CD14-positive monocyte (primary cell): ENCODE measurements around the gene PDZD8. TPM values are rescaled to one million over a fixed set of nuclear protein-coding genes. Genes with fewer than 3 reads are reported as not detected.
"Not testable (repeated sequence)": the region's sequence is repeated elsewhere in the genome, so short reads cannot be mapped to it uniquely, and the experiment has no call there.

Source experiments
- DNase-seq, 3 donors: peaks; one replicate each; pipeline ENCODE4 v3.0.0-alpha.2; 2011 to 2022
- H2AFZ ChIP-seq: 2 replicates; pipeline ENCODE4 v1.6.0; 2012; ENCODE audit warnings: mild to moderate bottlenecking, low read depth, low read length, inconsistent platforms; ENCODE audit not compliant: insufficient read depth, poor library complexity, severe bottlenecking
- H3K27ac ChIP-seq, 2 donors: 1 replicate in 1 of 2; 2 replicates in 1 of 2; pipeline ENCODE4 v1.5.1; 2012 to 2013; ENCODE audit warnings: low read length in 2 of 2, control low read depth in 1 of 2, inconsistent platforms in 1 of 2, low read depth in 1 of 2, mild to moderate bottlenecking in 1 of 2
- H3K27me3 ChIP-seq, 2 donors: one replicate each; pipeline versions ENCODE4 v1.6.0 to v1.6.1; 2011 to 2013; ENCODE audit warnings: low read length in 2 of 2; ENCODE audit not compliant: control insufficient read depth in 2 of 2, insufficient read depth in 2 of 2
- H3K36me3 ChIP-seq, 2 donors: replicated peaks in 1 of 2; 1 replicate in 1 of 2; 2 replicates in 1 of 2; pipeline versions ENCODE4 v1.5.1 to v1.6.1; 2012 to 2013; ENCODE audit warnings: low read length in 2 of 2, control low read depth in 1 of 2, inconsistent platforms in 1 of 2, mild to moderate bottlenecking in 1 of 2; ENCODE audit not compliant: insufficient read depth in 2 of 2, control insufficient read depth in 1 of 2
- H3K4me1 ChIP-seq, 2 donors: 1 replicate in 1 of 2; 2 replicates in 1 of 2; pipeline versions ENCODE4 v1.5.1 to v1.6.1; 2012 to 2013; ENCODE audit warnings: low read length in 2 of 2, control low read depth in 1 of 2, inconsistent platforms in 1 of 2, mild to moderate bottlenecking in 1 of 2, moderate library complexity in 1 of 2; ENCODE audit not compliant: insufficient read depth in 2 of 2, control insufficient read depth in 1 of 2
- H3K4me2 ChIP-seq: replicated peaks from 2 replicates; pipeline ENCODE3; 2012; ENCODE audit warnings: low read length, moderate library complexity, mild to moderate bottlenecking; ENCODE audit not compliant: poor library complexity, severe bottlenecking; ENCODE audit errors: extremely low read depth
- H3K4me3 ChIP-seq, 3 experiments: fragments of 200-600 bp in 1 of 3; sonication (generic) in 1 of 3; replicated peaks in 1 of 3; 1 replicate in 2 of 3; 2 replicates in 1 of 3; pipeline ENCODE4 v1.5.1; 2011 to 2013; ENCODE audit warnings: low read length in 3 of 3, mild to moderate bottlenecking in 3 of 3, control low read depth in 2 of 3, low read depth in 2 of 3, inconsistent platforms in 1 of 3, moderate library complexity in 1 of 3
- H3K79me2 ChIP-seq: 2 replicates; pipeline ENCODE4 v1.6.0; 2012; ENCODE audit warnings: mild to moderate bottlenecking, control low read depth, inconsistent platforms, low read length, moderate library complexity; ENCODE audit not compliant: insufficient read depth
- H3K9ac ChIP-seq: 2 replicates; pipeline ENCODE4 v1.6.0; 2017; ENCODE audit warnings: low read length, mild to moderate bottlenecking; ENCODE audit not compliant: insufficient read depth, poor library complexity, severe bottlenecking
- H3K9me3 ChIP-seq, 2 donors: replicated peaks in 1 of 2; 1 replicate in 1 of 2; 2 replicates in 1 of 2; pipeline versions ENCODE4 v1.5.1 to v1.6.1; 2012 to 2013; ENCODE audit warnings: low read length in 2 of 2, control low read depth in 1 of 2; ENCODE audit not compliant: control insufficient read depth in 1 of 2, insufficient read depth in 1 of 2
- H4K20me1 ChIP-seq: 2 replicates; pipeline ENCODE4 v1.6.0; 2012; ENCODE audit warnings: mild to moderate bottlenecking, low read length, control low read depth, moderate library complexity; ENCODE audit not compliant: insufficient read depth
- H3K27ac Mint-ChIP-seq, 7 donors: one replicate each; pipeline ENCODE4 v1.8.0; 2020; ENCODE audit warnings: mild to moderate bottlenecking in 7 of 7, mixed read lengths in 7 of 7, moderate library complexity in 6 of 7, inconsistent platforms in 2 of 7
- H3K27me3 Mint-ChIP-seq, 3 donors: one replicate each; pipeline ENCODE4 v1.8.0; 2021 to 2022; ENCODE audit warnings: low read depth in 3 of 3, mild to moderate bottlenecking in 3 of 3, mixed read lengths in 3 of 3, moderate library complexity in 3 of 3, inconsistent platforms in 1 of 3
- H3K36me3 Mint-ChIP-seq, 2 donors: one replicate each; pipeline ENCODE4 v1.8.0; 2020; ENCODE audit warnings: mixed read lengths in 2 of 2, inconsistent platforms in 1 of 2, mild to moderate bottlenecking in 1 of 2
- H3K4me1 Mint-ChIP-seq: one replicate; pipeline ENCODE4 v1.8.0; 2020; ENCODE audit warnings: mild to moderate bottlenecking, mixed read lengths
- H3K4me3 Mint-ChIP-seq, 2 donors: one replicate each; pipeline ENCODE4 v1.8.0; 2020; ENCODE audit warnings: mild to moderate bottlenecking in 2 of 2, mixed read lengths in 2 of 2, moderate library complexity in 1 of 2
- H3K9me3 Mint-ChIP-seq, 7 donors: one replicate each; pipeline ENCODE4 v1.8.0; 2020 to 2022; ENCODE audit warnings: mixed read lengths in 7 of 7, mild to moderate bottlenecking in 6 of 7, moderate library complexity in 6 of 7, inconsistent platforms in 2 of 7
- WGBS: methylation state at CpG from one replicate; pipeline ENCODE4 v1.1.5; 2013; ENCODE audit warnings: missing lambda C conversion rate; ENCODE audit not compliant: insufficient coverage; 5-methylcytosine and 5-hydroxymethylcytosine counted together
- intact Hi-C, 2 donors: fragments of 100-400 bp; cut with micrococcal nuclease; formaldehyde crosslinking; loops; one replicate each; pipeline versions ENCODE4 v1.15.0 to v1.15.1; 2023
- polyA plus RNA-seq, 3 donors: library from polyadenylated mRNA; depleted of rRNA in 1 of 3; unstranded in 2 of 3; stranded (reverse) in 1 of 3; fragments of 300-500 nt in 2 of 3; fragments of >200 nt in 1 of 3; fragmentation: Illumina TruSeq in 2 of 3; gene quantifications; 1 replicate in 2 of 3; 2 replicates in 1 of 3; pipeline ENCODE4 v1.2.3, GENCODE V29; 2012 to 2021
- TF ChIP-seq, protein P1 (sequence below): fragments of 200-600 bp; IDR thresholded peaks from one replicate; pipeline ENCODE4 v1.8.0; 2022; ENCODE audit warnings: antibody characterized with exemption, mild to moderate bottlenecking

PDZD8 gene
- polyA plus RNA-seq, 3 donors: 4.6 to 104 (median 9.0) TPM

DNA sequence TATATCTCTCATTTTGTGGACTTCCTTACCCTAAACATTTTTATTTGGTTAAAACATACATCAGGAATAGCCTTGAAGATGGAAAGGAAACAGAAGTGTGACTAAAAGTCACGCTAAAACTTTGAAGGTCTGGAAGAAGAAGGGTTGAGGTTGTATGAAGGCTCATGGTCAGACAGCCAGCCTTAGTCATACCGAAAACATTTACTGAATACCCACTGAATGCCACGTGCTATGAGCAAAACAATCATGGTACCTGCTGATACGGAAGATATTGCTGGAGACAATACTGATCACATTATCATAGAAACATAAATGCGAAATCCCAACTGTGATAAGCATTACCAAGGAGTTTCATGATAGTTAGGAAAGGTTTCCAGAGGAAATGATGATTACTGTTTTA is 64.0 kb downstream of the PDZD8 start:
- Histone ChIP-seq H3K79me2 (peaks cover 11% of the 10 kb centered on the region), H3K9ac (no peak overlapping the region), H3K4me3 (no peak overlapping the region), H4K20me1 (peaks cover 48% of the 10 kb centered on the region), H3K27me3 (no peaks in the 10 kb centered on the region), H3K36me3 (peaks cover 8 to 60% of the 10 kb centered on the region in 2 donors), H3K9me3 (no peaks in the 10 kb centered on the region), H3K27ac (no peak overlapping the region), H2AFZ (no peak overlapping the region), H3K4me2 (no peak overlapping the region), H3K4me1 (no peaks in the 10 kb centered on the region)
- no peak overlapping the region for H3K4me3 Mint-ChIP-seq
- H3K4me1 Mint-ChIP-seq: no peaks in the 10 kb centered on the region
- H3K36me3 Mint-ChIP-seq: peaks cover 44 to 49% of the 10 kb centered on the region in 2 donors
- intact Hi-C loops: no loop called here
- no peak for DNase-seq
- no peaks in the 10 kb centered on the region for H3K27me3 Mint-ChIP-seq
- TF ChIP-seq, protein P1, sequence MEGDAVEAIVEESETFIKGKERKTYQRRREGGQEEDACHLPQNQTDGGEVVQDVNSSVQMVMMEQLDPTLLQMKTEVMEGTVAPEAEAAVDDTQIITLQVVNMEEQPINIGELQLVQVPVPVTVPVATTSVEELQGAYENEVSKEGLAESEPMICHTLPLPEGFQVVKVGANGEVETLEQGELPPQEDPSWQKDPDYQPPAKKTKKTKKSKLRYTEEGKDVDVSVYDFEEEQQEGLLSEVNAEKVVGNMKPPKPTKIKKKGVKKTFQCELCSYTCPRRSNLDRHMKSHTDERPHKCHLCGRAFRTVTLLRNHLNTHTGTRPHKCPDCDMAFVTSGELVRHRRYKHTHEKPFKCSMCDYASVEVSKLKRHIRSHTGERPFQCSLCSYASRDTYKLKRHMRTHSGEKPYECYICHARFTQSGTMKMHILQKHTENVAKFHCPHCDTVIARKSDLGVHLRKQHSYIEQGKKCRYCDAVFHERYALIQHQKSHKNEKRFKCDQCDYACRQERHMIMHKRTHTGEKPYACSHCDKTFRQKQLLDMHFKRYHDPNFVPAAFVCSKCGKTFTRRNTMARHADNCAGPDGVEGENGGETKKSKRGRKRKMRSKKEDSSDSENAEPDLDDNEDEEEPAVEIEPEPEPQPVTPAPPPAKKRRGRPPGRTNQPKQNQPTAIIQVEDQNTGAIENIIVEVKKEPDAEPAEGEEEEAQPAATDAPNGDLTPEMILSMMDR: no peak
- no peaks in the 10 kb centered on the region for H3K9me3 Mint-ChIP-seq
- no CpG with 5 or more reads among the region's 5 CpGs for WGBS
- H3K27ac Mint-ChIP-seq: no peak overlapping the region

DNA sequence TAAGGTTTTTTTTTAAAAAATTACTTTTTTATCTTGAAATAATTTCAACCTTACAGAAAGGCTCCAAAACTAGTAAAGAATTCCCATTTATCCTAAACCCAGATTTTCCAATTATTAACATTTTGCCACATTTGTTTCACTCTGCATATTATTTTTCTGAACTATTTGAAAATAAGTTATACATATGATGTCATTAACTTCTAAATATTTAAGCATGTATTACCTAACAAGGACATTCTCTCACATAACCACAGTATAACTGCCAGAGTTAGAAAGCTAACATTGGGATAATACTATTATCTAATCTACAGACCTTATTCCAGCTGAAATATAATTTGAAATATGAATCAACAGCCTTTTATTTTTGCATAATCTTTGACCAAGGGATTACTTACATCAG is 68.6 kb downstream of the PDZD8 start:
- Mint-ChIP-seq H3K27ac (no peak overlapping the region), H3K9me3 (peaks cover 10 to 18% (median 13%) of the 10 kb centered on the region in 7 donors), H3K4me1 (no peaks in the 10 kb centered on the region), H3K27me3 (no peaks in the 10 kb centered on the region), H3K36me3 (peaks cover 37 to 47% of the 10 kb centered on the region in 2 donors), H3K4me3 (no peak overlapping the region)
- Histone ChIP-seq H3K27ac (no peak overlapping the region), H3K4me3 (no peak overlapping the region), H3K4me1 (no peaks in the 10 kb centered on the region), H3K27me3 (no peaks in the 10 kb centered on the region), H3K9me3 (peaks cover 5 to 8% of the 10 kb centered on the region in 2 donors), H4K20me1 (peaks cover 31% of the 10 kb centered on the region), H3K9ac (no peak overlapping the region), H3K36me3 (peaks cover 0 to 42% of the 10 kb centered on the region in 2 donors), H2AFZ (no peak overlapping the region), H3K79me2 (peaks cover 14% of the 10 kb centered on the region), H3K4me2 (no peak overlapping the region)
- DNase-seq: no peak
- TF ChIP-seq, protein P1: no peak
- intact Hi-C loops: no loop called here

GRCh38 chr10:117303451-117303850 is 71.8 kb downstream of the PDZD8 start:
- intact Hi-C loops, H3K27me3 Mint-ChIP-seq, H3K4me3 ChIP-seq, H3K4me2 ChIP-seq, H3K27ac ChIP-seq, H3K9ac ChIP-seq, DNase-seq, H3K4me3 Mint-ChIP-seq, H3K27ac Mint-ChIP-seq, H3K4me1 ChIP-seq, H3K27me3 ChIP-seq, H3K9me3 ChIP-seq, H2AFZ ChIP-seq, H3K4me1 Mint-ChIP-seq: not testable (repeated sequence)
- Histone ChIP-seq H3K36me3 (peaks cover 0 to 26% of the 10 kb centered on the region in 2 donors), H3K79me2 (peaks cover 28% of the 10 kb centered on the region), H4K20me1 (peaks cover 34% of the 10 kb centered on the region)
- peaks cover 10 to 18% (median 13%) of the 10 kb centered on the region in 7 donors for H3K9me3 Mint-ChIP-seq
- H3K36me3 Mint-ChIP-seq: peaks cover 33 to 44% of the 10 kb centered on the region in 2 donors
- 100% methylated on average over 3 of the region's 3 CpGs for WGBS
